Thyroid gland (tissue), 4 donors: ENCODE measurements around the gene GNGT1. TPM values are rescaled to one million over a fixed set of nuclear protein-coding genes. Genes with fewer than 3 reads are reported as not detected.
A peak's percentile ranks its signal among the peaks of the same experiment; 100 is the strongest.
"Not testable (repeated sequence)": the region's sequence is repeated elsewhere in the genome, so short reads cannot be mapped to it uniquely, and the experiment has no call there.

ENCODE experiments used
- DNase-seq, 2 donors: peaks; one replicate each; pipeline ENCODE4 v3.0.0-alpha.2; 2019
- H3K27ac ChIP-seq, 3 donors: fragments of 200-600 bp; sonication (generic); 1 replicate in 2 of 3; 2 replicates in 1 of 3; pipeline ENCODE4 v1.5.1; 2016 to 2019; ENCODE audit warnings: mild to moderate bottlenecking in 1 of 3, moderate library complexity in 1 of 3
- H3K27me3 ChIP-seq: fragments of 200-600 bp; sonication (generic); one replicate; pipeline ENCODE4 v1.5.1; 2019
- H3K36me3 ChIP-seq, 2 donors: fragments of 200-600 bp; sonication (generic); one replicate each; pipeline ENCODE4 v1.5.1; 2016 to 2019
- H3K4me1 ChIP-seq, 2 donors: fragments of 200-600 bp; sonication (generic); one replicate each; pipeline ENCODE4 v1.5.1; 2017 to 2019
- H3K4me3 ChIP-seq, 3 donors: fragments of 200-600 bp; sonication (generic); replicated peaks in 1 of 3; 1 replicate in 2 of 3; 2 replicates in 1 of 3; pipeline ENCODE4 v1.5.1; 2016; ENCODE audit warnings: mild to moderate bottlenecking in 1 of 3
- H3K9me3 ChIP-seq: fragments of 200-600 bp; sonication (generic); one replicate; pipeline ENCODE4 v1.5.1; 2017
- CTCF ChIP-seq, 6 experiments: fragments of 200-600 bp in 3 of 6; fragments of 450-650 bp in 3 of 6; sonication (generic) in 3 of 6; IDR thresholded peaks; one replicate each; pipeline ENCODE4 v1.5.1; 2016 to 2019; ENCODE audit warnings: antibody characterized with exemption in 6 of 6, mild to moderate bottlenecking in 2 of 6, inconsistent platforms in 1 of 6, moderate library complexity in 1 of 6
- POLR2A ChIP-seq, 2 donors: fragments of 450-650 bp; IDR thresholded peaks; one replicate each; pipeline ENCODE4 v1.6.1; 2017; ENCODE audit warnings: antibody characterized with exemption in 2 of 2, mild to moderate bottlenecking in 2 of 2, moderate library complexity in 1 of 2
- WGBS, 2 donors: methylation state at CpG; one replicate each; pipeline ENCODE4 v1.1.5; 2017; 5-methylcytosine and 5-hydroxymethylcytosine counted together
- intact Hi-C: fragments of 100-400 bp; cut with DNase I; formaldehyde crosslinking; loops from one replicate; pipeline ENCODE4 v1.15.1; 2023
- total RNA-seq, 4 donors: library from RNA; depleted of rRNA; stranded (reverse); fragments of >200 nt; gene quantifications; one replicate each; pipeline ENCODE4 v1.2.3, GENCODE V29; 2016

GNGT1 gene
- total RNA-seq, 4 donors from 2014 or later, result not detected

- TF ChIP-seq CTCF (IDR thresholded peaks at IDR 0.05) (no peak), POLR2A (IDR thresholded peaks at IDR 0.05) (no peak)
- Histone ChIP-seq H3K27me3 (no peaks in the 10 kb centered on the region), H3K27ac (peak overlapping the region in 1 of 3 donors; percentile 47), H3K9me3 (no peaks in the 10 kb centered on the region), H3K4me1 (no peaks in the 10 kb centered on the region), H3K4me3 (no peak overlapping the region), H3K36me3 (no peaks in the 10 kb centered on the region)
- intact Hi-C loops, result no loop called here
- DNase-seq, result no peak
- WGBS, 2 donors, result 59 to 72% methylated on average over 7 of the region's 7 CpGs
Observed at GRCh38 chr7:93914581-93915066, 8.3 kb downstream of the GNGT1 start.

GRCh38 chr7:93915206-93915842 lies 9.0 kb downstream of the GNGT1 start:
- DNase-seq, intact Hi-C loops, H3K27ac ChIP-seq, H3K9me3 ChIP-seq, H3K4me3 ChIP-seq, H3K4me1 ChIP-seq, H3K36me3 ChIP-seq, H3K27me3 ChIP-seq: not testable (repeated sequence)
- WGBS, 2 donors, result 60 to 62% methylated on average over 3 of the region's 3 CpGs

DNA sequence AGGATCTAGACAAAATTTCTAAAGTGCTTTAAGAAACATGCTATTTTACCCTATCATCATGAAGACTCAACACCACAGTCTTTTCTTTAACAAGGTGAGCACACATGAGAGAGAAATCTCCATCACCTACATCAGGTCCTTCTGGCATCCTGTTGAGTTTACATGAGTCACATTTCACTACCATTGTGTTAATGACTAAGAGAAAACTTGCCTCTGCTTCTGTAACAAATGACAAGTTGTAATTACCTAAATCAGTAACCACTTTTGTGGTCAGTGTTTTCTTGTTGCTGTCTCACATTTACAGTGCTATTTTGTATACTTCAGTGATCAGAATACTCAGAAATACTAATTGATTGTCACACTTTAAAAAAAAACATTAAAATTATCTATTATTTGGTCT lies 9.5 kb downstream of the GNGT1 start:
- H3K36me3 ChIP-seq, DNase-seq, intact Hi-C loops, H3K4me1 ChIP-seq, H3K9me3 ChIP-seq, H3K27ac ChIP-seq, H3K4me3 ChIP-seq, H3K27me3 ChIP-seq: not testable (repeated sequence)

DNA sequence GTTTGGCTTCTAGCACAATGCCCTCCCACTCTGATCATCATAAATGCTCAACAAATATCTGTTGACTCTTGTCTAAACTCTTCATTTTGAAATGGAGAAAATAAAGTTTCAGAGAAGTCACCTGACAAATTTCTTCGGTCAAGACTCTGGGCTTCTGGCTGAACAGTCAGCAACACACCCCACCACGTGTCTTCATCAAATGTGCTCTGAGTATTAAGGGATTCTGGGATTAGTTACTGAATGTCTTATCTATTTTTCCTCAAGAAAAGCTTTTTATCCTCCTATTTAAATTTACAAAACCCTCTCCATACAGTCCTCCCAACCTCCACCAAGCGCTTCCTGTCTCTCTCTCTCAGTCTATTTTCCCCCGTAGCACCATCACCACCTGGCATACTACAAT lies 9.9 kb downstream of the GNGT1 start:
- H3K27ac ChIP-seq, DNase-seq, H3K27me3 ChIP-seq, H3K4me3 ChIP-seq, H3K36me3 ChIP-seq, intact Hi-C loops, H3K9me3 ChIP-seq, H3K4me1 ChIP-seq: not testable (repeated sequence)
- WGBS, 2 donors, result 80 to 84% methylated on average over 4 of the region's 4 CpGs

DNA sequence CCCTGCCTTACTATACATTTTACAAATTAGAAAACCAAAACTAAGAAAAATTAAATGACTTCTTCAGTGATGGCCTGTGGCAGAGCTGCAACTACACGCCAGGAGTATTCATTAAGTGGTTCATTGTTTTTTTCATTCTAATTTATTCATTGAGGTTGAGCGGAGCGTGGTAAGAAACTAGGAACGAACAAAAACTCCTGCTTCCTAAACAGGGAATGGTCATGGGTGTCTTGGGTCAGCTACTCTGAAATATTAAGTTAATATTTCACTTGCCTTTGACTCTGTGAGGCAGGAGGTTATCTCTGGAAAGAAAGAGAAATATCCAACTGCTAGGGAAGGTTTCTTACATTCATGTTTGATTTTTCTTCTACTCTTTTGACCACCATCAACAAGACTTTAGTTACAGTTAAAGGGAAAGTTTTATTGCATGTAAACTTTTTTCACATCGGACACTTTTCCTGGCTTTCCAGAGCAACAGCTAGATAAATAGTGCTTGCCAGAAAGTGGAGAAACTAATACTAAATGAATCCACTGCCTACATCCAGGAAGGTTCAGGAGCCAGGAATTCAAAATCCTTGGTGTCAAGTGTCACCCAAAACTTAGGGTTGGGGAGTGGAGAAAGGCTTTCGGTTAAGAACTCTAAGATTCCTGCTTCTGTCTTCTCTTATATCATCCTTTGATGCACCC lies 14.3 kb downstream of the GNGT1 start:
- no peak for TF ChIP-seq CTCF (IDR thresholded peaks at IDR 0.05)
- no peak for TF ChIP-seq POLR2A (IDR thresholded peaks at IDR 0.05)
- no peak for DNase-seq
- Histone ChIP-seq H3K9me3 (no peaks in the 10 kb centered on the region), H3K4me1 (no peaks in the 10 kb centered on the region), H3K4me3 (no peak overlapping the region), H3K27me3 (no peaks in the 10 kb centered on the region), H3K36me3 (no peaks in the 10 kb centered on the region), H3K27ac (peak overlapping the region; percentile 83 to 92 (median 84))
- WGBS, 2 donors, result 73 to 76% methylated on average over 6 of the region's 6 CpGs
- intact Hi-C loops, result no loop called here

DNA sequence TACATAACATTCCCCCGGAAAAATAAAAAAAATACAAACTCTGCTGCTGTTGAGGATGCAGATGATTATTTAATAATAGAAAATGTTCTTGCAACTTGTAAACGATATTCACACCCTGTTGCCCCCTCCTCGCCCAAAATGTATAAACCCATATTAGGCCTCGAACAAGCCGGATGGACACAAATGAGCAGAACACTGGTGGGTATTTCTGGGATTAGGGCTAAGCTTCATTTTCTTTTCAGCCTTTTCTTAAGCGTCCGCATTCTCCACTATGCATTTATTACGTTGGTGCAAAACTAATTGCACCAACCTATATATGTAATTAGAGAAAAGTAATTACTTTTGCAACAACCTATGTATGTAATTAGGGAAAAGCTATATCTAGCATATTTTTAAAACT lies 14.8 kb downstream of the GNGT1 start:
- 72 to 73% methylated on average over 8 of the region's 8 CpGs for WGBS, 2 donors
- H3K9me3 ChIP-seq, result no peaks in the 10 kb centered on the region
- intact Hi-C loops, result no loop called here

More for the DNA sequence above, 14.8 kb downstream of the GNGT1 start:
- Histone ChIP-seq H3K27ac (peak overlapping the region; percentile 83 to 92 (median 84)), H3K27me3 (no peaks in the 10 kb centered on the region), H3K4me3 (peak overlapping the region in 1 of 3 donors; percentile 44), H3K4me1 (no peaks in the 10 kb centered on the region), H3K36me3 (no peaks in the 10 kb centered on the region)
- DNase-seq, result no peak
- no peak for TF ChIP-seq POLR2A (IDR thresholded peaks at IDR 0.05)
- TF ChIP-seq CTCF (IDR thresholded peaks at IDR 0.05), result no peak
